GM18907 (cell line): ENCODE data around the gene METTL14.
"Not testable (repeated sequence)": the region's sequence is repeated elsewhere in the genome, so short reads cannot be mapped to it uniquely, and the experiment has no call there.

ENCODE experiments used
- ATAC-seq: cut with Tn5 transposase; IDR thresholded peaks from one replicate; pipeline ENCODE4 v1.9.1; 2021; ENCODE audit warnings: mild to moderate bottlenecking, moderate library complexity; ENCODE audit not compliant: unreplicated experiment

The METTL14 gene

GRCh38 chr4:118684873-118685811 is at the start of gene METTL14:
Gene METTL14 (plus strand): TSS chr4:118685392. CDS start chr4:118685535, 143 bp downstream.
- ATAC-seq, result peak; percentile 100

- not testable (repeated sequence) for ATAC-seq
These were observed 49.1 kb upstream of the METTL14 start for GRCh38 chr4:118636126-118636525.

GRCh38 chr4:118664665-118665064 is 20.5 kb upstream of the METTL14 start:
- ATAC-seq, result not testable (repeated sequence)

GRCh38 chr4:118669220-118669619 is 16.0 kb upstream of the METTL14 start:
- ATAC-seq, result not testable (repeated sequence)

GRCh38 chr4:118670968-118671367 is 14.2 kb upstream of the METTL14 start:
- not testable (repeated sequence) for ATAC-seq

GRCh38 chr4:118676128-118676527 is 9.1 kb upstream of the METTL14 start:
- ATAC-seq, result no peak

GRCh38 chr4:118680808-118681207 is 4.4 kb upstream of the METTL14 start:
- ATAC-seq, result no peak

GRCh38 chr4:118682928-118683327 is 2.3 kb upstream of the METTL14 start:
- no peak for ATAC-seq

GRCh38 chr4:118683513-118683912 is 1.7 kb upstream of the METTL14 start:
- ATAC-seq, result no peak

- ATAC-seq, result no peak
These were observed 17.9 kb downstream of the METTL14 start for GRCh38 chr4:118703118-118703517.

- no peak for ATAC-seq
These were observed 25.9 kb downstream of the METTL14 start for GRCh38 chr4:118711052-118711451.

- ATAC-seq, result peak; percentile 56
These were observed 27.7 kb downstream of the METTL14 start for GRCh38 chr4:118712872-118713271.

GRCh38 chr4:118714682-118715081 is 29.5 kb downstream of the METTL14 start:
- no peak for ATAC-seq

GRCh38 chr4:118716304-118716703 is 31.1 kb downstream of the METTL14 start:
- ATAC-seq, result no peak

GRCh38 chr4:118718511-118719170 is 33.4 kb downstream of the METTL14 start:
- ATAC-seq, result no peak

- ATAC-seq, result no peak
These were observed 36.6 kb downstream of the METTL14 start for GRCh38 chr4:118721752-118722151.

- no peak for ATAC-seq
These were observed 38.2 kb downstream of the METTL14 start for GRCh38 chr4:118723369-118723768.

GRCh38 chr4:118727360-118727759 is 42.2 kb downstream of the METTL14 start:
- no peak for ATAC-seq

- ATAC-seq, result no peak
These were observed 44.4 kb downstream of the METTL14 start for GRCh38 chr4:118729287-118730286.

- no peak for ATAC-seq
These were observed 45.5 kb downstream of the METTL14 start for GRCh38 chr4:118730683-118731082.
